Esophagus muscularis mucosa (tissue), 4 donors: ENCODE results near the gene TRIM33.

Experiments used
- EP300 ChIP-seq: sonication (generic); formaldehyde crosslinking; IDR thresholded peaks from one replicate; pipeline ENCODE4 v1.6.1; 2017; ENCODE audit warnings: antibody characterized with exemption
- POLR2A ChIP-seq: fragments of 450-650 bp; IDR thresholded peaks from one replicate; pipeline ENCODE4 v1.6.1; 2017; ENCODE audit warnings: antibody characterized with exemption, moderate library complexity, mild to moderate bottlenecking, low read depth
- TF ChIP-seq, protein P1 (sequence below), 3 experiments: fragments of 200-600 bp in 2 of 3; fragments of 450-650 bp in 1 of 3; sonication (generic) in 2 of 3; IDR thresholded peaks; one replicate each; pipeline ENCODE4 v1.5.1; 2017 to 2019; ENCODE audit warnings: antibody characterized with exemption in 3 of 3, mild to moderate bottlenecking in 2 of 3, moderate library complexity in 1 of 3

DNA sequence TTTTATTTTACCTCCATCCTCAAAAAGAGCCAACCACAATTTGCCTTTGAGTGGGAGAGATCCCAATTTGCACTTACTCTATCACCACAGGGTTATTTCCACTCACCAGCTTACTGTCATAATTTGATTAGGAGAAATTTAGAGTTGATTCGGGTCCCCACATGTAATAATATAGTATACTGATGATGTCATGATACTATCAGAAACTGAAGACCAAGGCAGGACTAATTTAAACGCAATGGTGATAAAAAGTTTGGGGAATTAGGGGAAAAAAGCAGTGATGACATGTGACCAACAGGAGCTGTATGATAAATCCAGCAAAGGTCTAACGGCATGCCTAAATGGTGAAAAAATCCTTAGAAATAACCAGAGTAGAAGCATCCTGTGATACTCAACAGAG lies 54.4 kb downstream of the TRIM33 start:
- TF ChIP-seq, protein P1, sequence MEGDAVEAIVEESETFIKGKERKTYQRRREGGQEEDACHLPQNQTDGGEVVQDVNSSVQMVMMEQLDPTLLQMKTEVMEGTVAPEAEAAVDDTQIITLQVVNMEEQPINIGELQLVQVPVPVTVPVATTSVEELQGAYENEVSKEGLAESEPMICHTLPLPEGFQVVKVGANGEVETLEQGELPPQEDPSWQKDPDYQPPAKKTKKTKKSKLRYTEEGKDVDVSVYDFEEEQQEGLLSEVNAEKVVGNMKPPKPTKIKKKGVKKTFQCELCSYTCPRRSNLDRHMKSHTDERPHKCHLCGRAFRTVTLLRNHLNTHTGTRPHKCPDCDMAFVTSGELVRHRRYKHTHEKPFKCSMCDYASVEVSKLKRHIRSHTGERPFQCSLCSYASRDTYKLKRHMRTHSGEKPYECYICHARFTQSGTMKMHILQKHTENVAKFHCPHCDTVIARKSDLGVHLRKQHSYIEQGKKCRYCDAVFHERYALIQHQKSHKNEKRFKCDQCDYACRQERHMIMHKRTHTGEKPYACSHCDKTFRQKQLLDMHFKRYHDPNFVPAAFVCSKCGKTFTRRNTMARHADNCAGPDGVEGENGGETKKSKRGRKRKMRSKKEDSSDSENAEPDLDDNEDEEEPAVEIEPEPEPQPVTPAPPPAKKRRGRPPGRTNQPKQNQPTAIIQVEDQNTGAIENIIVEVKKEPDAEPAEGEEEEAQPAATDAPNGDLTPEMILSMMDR (IDR thresholded peaks at IDR 0.05) = no peak
- no peak for TF ChIP-seq POLR2A
- no peak for TF ChIP-seq EP300
